NCI-H1048 (cell line): Measurements from ENCODE around the gene RHBDL1.

Source experiments
- DNase-seq: peaks from one replicate; lab custom pipeline; 2025; lab: John Stamatoyannopoulos, UW

Gene RHBDL1

GRCh38 chr16:674968-675883 lies at the start of gene RHBDL1:
Gene RHBDL1 (plus strand): TSS chr16:675671. CDS start chr16:675791, 120 bp downstream.
- DNase-seq, result no peak

- DNase-seq, result no peak
These were observed 49.3 kb upstream of the RHBDL1 start for GRCh38 chr16:625977-626765.

GRCh38 chr16:626787-627453 lies 48.6 kb upstream of the RHBDL1 start:
- no peak for DNase-seq

GRCh38 chr16:627454-628239 lies 47.8 kb upstream of the RHBDL1 start:
- DNase-seq, result no peak

GRCh38 chr16:628321-629061 lies 47.0 kb upstream of the RHBDL1 start:
- DNase-seq, result no peak

GRCh38 chr16:629185-629832 lies 46.2 kb upstream of the RHBDL1 start:
- DNase-seq, result no peak

GRCh38 chr16:629833-630248 lies 45.6 kb upstream of the RHBDL1 start:
- no peak for DNase-seq

- no peak for DNase-seq
These were observed 45.1 kb upstream of the RHBDL1 start for GRCh38 chr16:630249-630814.

- no peak for DNase-seq
These were observed 44.6 kb upstream of the RHBDL1 start, which contains the start of gene WFIKKN1 for GRCh38 chr16:630815-631405. Gene WFIKKN1 (plus strand): TSS chr16:630985. CDS start chr16:631254, 269 bp downstream.

GRCh38 chr16:631808-632358 lies 43.6 kb upstream of the RHBDL1 start:
- no peak for DNase-seq

- no peak for DNase-seq
These were observed 42.8 kb upstream of the RHBDL1 start for GRCh38 chr16:632486-633335.

- no peak for DNase-seq
These were observed 42.0 kb upstream of the RHBDL1 start for GRCh38 chr16:633336-634050.

- no peak for DNase-seq
These were observed 41.3 kb upstream of the RHBDL1 start for GRCh38 chr16:634051-634670.

GRCh38 chr16:634996-635395 lies 40.5 kb upstream of the RHBDL1 start:
- no peak for DNase-seq

GRCh38 chr16:635573-636205 lies 39.8 kb upstream of the RHBDL1 start:
- no peak for DNase-seq

- DNase-seq, result peak; percentile 66
These were observed 39.0 kb upstream of the RHBDL1 start, which contains the start of gene METTL26 for GRCh38 chr16:636206-637080. Gene METTL26 (minus strand): TSS chr16:636305. CDS start chr16:636290, 15 bp downstream.
